OCI-LY7 (cell line): Measurements from ENCODE around the gene COMMD3. TPM values are rescaled to one million over a fixed set of nuclear protein-coding genes. Genes with fewer than 3 reads are reported as not detected.

Experiments
- BruUV-seq: library from RNA; stranded (reverse); fragments of 400-500 nt; replicated peaks from 2 replicates; lab custom pipeline; 2021; lab: Mats Ljungman, UMichigan
- CTCF ChIA-PET: fragments of 300-600 bp; sonication (Branson Sonifier 250); formaldehyde crosslinking; loops from one replicate; lab custom pipeline; 2022; ENCODE audit warnings: antibody characterized with exemption; ENCODE audit not compliant: unreplicated experiment; lab: Charles Lee
- POLR2A ChIA-PET: fragments of 300-600 bp; sonication (Branson Sonifier 250); formaldehyde crosslinking; loops from one replicate; lab custom pipeline; 2022; ENCODE audit warnings: antibody characterized with exemption; lab: Charles Lee
- DNase-seq: peaks from one replicate; pipeline ENCODE4 v3.0.0-alpha.2; 2015; ENCODE audit warnings: low spot score
- H2AFZ ChIP-seq: fragments of 200-600 bp; sonication (generic), shearing (Covaris generic); 2 replicates; pipeline ENCODE4 v1.6.1; 2014; ENCODE audit warnings: mild to moderate bottlenecking, antibody characterized with exemption, low read length, moderate library complexity
- H3K27ac ChIP-seq: fragments of 200-600 bp; sonication (generic); 2 replicates; pipeline ENCODE4 v1.5.1; 2014; ENCODE audit warnings: mixed run types, low read depth, mild to moderate bottlenecking, moderate library complexity, low read length, inconsistent platforms; ENCODE audit not compliant: poor library complexity, severe bottlenecking
- H3K36me3 ChIP-seq: fragments of 200-600 bp; sonication (generic); 2 replicates; pipeline ENCODE4 v1.6.1; 2014; ENCODE audit warnings: mild to moderate bottlenecking, antibody characterized with exemption, low read length, moderate library complexity, mixed read lengths; ENCODE audit not compliant: insufficient read depth
- H3K4me1 ChIP-seq: fragments of 200-600 bp; sonication (generic); 2 replicates; pipeline ENCODE4 v1.5.1; 2014; ENCODE audit warnings: mild to moderate bottlenecking, low read length; ENCODE audit not compliant: insufficient read depth, poor library complexity, severe bottlenecking
- H3K4me2 ChIP-seq: fragments of 200-600 bp; sonication (generic); 2 replicates; pipeline ENCODE4 v1.6.1; 2014; ENCODE audit warnings: mild to moderate bottlenecking, low read length
- H3K4me3 ChIP-seq: fragments of 200-600 bp; sonication (generic); 2 replicates; pipeline ENCODE4 v1.5.1; 2014; ENCODE audit warnings: mild to moderate bottlenecking, low read depth, low read length; ENCODE audit not compliant: poor library complexity, severe bottlenecking
- H3K79me2 ChIP-seq: fragments of 200-600 bp; sonication (generic); 2 replicates; pipeline ENCODE4 v1.6.1; 2016; ENCODE audit warnings: low read depth, mild to moderate bottlenecking, low read length, moderate library complexity, mixed read lengths; ENCODE audit not compliant: insufficient read depth
- H3K9me2 ChIP-seq: fragments of 200-600 bp; sonication (generic); 2 replicates; pipeline ENCODE4 v1.6.1; 2016; ENCODE audit warnings: mild to moderate bottlenecking, low read length, mixed read lengths; ENCODE audit not compliant: insufficient read depth
- H3K9me3 ChIP-seq: fragments of 200-600 bp; sonication (generic); 2 replicates; pipeline ENCODE4 v1.6.1; 2014; ENCODE audit warnings: mild to moderate bottlenecking, mixed run types, low read length, mixed read lengths
- H4K20me1 ChIP-seq: fragments of 200-600 bp; sonication (generic); 2 replicates; pipeline ENCODE4 v1.6.1; 2014; ENCODE audit warnings: mild to moderate bottlenecking, antibody characterized with exemption, low read length, moderate library complexity, mixed read lengths; ENCODE audit not compliant: insufficient read depth
- CTCF ChIP-seq: fragments of 200-600 bp; sonication (generic); conservative IDR thresholded peaks from 2 replicates; pipeline ENCODE4 v1.5.1; 2014; ENCODE audit warnings: mild to moderate bottlenecking, antibody characterized with exemption, low read length, moderate library complexity, mixed read lengths
- EZH2phosphoT487 ChIP-seq: fragments of 200-600 bp; sonication (generic); IDR thresholded peaks from 2 replicates; pipeline ENCODE4 v1.6.1; 2018; ENCODE audit warnings: low read depth, borderline replicate concordance, mild to moderate bottlenecking, mixed run types, antibody characterized with exemption, low read length, moderate library complexity, mixed read lengths
- intact Hi-C: fragments of 100-400 bp; cut with micrococcal nuclease; formaldehyde crosslinking; loops from one replicate; pipeline ENCODE4 v1.10.0; 2022; ENCODE audit not compliant: unreplicated experiment
- total RNA-seq, 2 experiments: library from RNA; depleted of rRNA in 1 of 2; stranded (reverse); fragments of >200 nt in 1 of 2; shearing (Covaris generic) in 1 of 2; gene quantifications; 2 replicates each; pipeline ENCODE4 v1.2.3, GENCODE V29; 2014 to 2022

The COMMD3 gene
- total RNA-seq, 2 experiments from 2014 or later: 30.1 to 50.8 TPM

- intact Hi-C loops: no loop called here
- no peak for DNase-seq
- Histone ChIP-seq H3K4me1 (peaks cover 8% of the 10 kb centered on the region), H3K9me2 (no peaks in the 10 kb centered on the region), H4K20me1 (peaks cover 30% of the 10 kb centered on the region), H2AFZ (no peak overlapping the region), H3K27ac (no peak overlapping the region), H3K9me3 (no peaks in the 10 kb centered on the region), H3K36me3 (peaks cover 6% of the 10 kb centered on the region), H3K4me2 (no peak overlapping the region), H3K79me2 (no peaks in the 10 kb centered on the region), H3K4me3 (no peak overlapping the region)
- TF ChIP-seq EZH2phosphoT487 (no peak), CTCF (no peak)
- POLR2A ChIA-PET: interaction anchor here (0.7 to 2.5 kb wide), 2 partner anchors 10 to 1123 kb away, joined by 3 to 7 read pairs; partner anchors contain the start of gene COMMD3
- CTCF ChIA-PET: no interaction called here
- BruUV-seq: no TSS peak
These were observed 10.0 kb downstream of the COMMD3 start for GRCh38 chr10:22326145-22326702.

GRCh38 chr10:22329150-22329549 is 13.0 kb downstream of the COMMD3 start:
- intact Hi-C loops: no loop called here
- no TSS peak for BruUV-seq
- no peaks in the 10 kb centered on the region for H3K79me2 ChIP-seq
- no peak overlapping the region for H3K4me3 ChIP-seq
- no peak overlapping the region for H3K27ac ChIP-seq
- peaks cover 19% of the 10 kb centered on the region for H3K4me1 ChIP-seq
- DNase-seq: no peak
- H3K9me2 ChIP-seq: no peaks in the 10 kb centered on the region
- TF ChIP-seq EZH2phosphoT487 (no peak), CTCF (no peak)
- no peak overlapping the region for H2AFZ ChIP-seq
- no peaks in the 10 kb centered on the region for H3K9me3 ChIP-seq
- no peak overlapping the region for H3K4me2 ChIP-seq
- H3K36me3 ChIP-seq: peaks cover 6% of the 10 kb centered on the region
- peaks cover 18% of the 10 kb centered on the region for H4K20me1 ChIP-seq
- CTCF ChIA-PET: no interaction called here
- POLR2A ChIA-PET: no interaction called here

DNA sequence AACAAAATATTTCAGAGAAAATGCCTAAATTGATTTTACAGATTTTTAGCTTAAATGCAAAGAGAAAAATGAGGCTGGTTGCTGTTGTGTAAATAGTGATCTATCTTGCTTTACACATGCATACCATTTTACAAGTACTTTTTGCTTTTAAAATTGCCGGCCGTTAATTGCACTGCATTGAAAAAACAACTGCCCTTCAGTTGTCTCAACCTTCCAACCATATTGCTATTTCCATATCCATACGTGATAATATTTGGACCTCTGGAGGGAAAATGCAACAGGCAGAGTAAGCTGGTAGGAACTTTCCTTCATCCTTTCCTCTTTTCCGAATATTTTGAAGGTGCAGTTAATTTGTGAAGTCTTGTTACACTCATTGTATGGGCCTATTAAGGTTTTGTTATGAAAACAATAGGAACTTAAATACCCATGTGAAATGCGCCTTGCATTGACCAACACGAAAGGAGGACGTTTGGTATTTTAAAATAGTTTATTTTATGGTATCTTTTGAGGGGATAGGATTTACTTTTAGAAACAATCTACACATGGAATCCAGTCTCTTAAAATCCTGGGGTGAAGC is 16.0 kb downstream of the COMMD3 start:
- H2AFZ ChIP-seq: no peak overlapping the region
- TF ChIP-seq EZH2phosphoT487: no peak
- no peak for TF ChIP-seq CTCF
- POLR2A ChIA-PET: interaction anchor here (0.6 to 0.8 kb wide), 2 partner anchors 8 to 108 kb away, joined by 3 read pairs; no protein-coding TSS in a partner anchor
- no peaks in the 10 kb centered on the region; the same call in 1 of the 2 replicates for H4K20me1 ChIP-seq
- no peaks in the 10 kb centered on the region for H3K9me3 ChIP-seq
- DNase-seq: no peak
- peaks cover 10% of the 10 kb centered on the region for H3K4me1 ChIP-seq
- intact Hi-C loops: no loop called here
- no peak overlapping the region for H3K4me3 ChIP-seq
- no TSS peak for BruUV-seq
- H3K79me2 ChIP-seq: no peaks in the 10 kb centered on the region
- CTCF ChIA-PET: no interaction called here
- H3K9me2 ChIP-seq: no peaks in the 10 kb centered on the region
- H3K27ac ChIP-seq: no peak overlapping the region
- peaks cover 6% of the 10 kb centered on the region for H3K36me3 ChIP-seq
- H3K4me2 ChIP-seq: no peak overlapping the region
